Measurements from ENCODE around the gene KCNJ6.

KCNJ6 gene

GRCh38 chr21:37566790-37567615 lies 349.3 kb downstream of the KCNJ6 start:
- TF ChIP-seq CTCF (IDR thresholded peaks at IDR 0.05) = no peak

- TF ChIP-seq CTCF (IDR thresholded peaks at IDR 0.05) = no peak
Measured at GRCh38 chr21:37565530-37566223, 350.6 kb downstream of the KCNJ6 start.

GRCh38 chr21:37564924-37565529 lies 351.2 kb downstream of the KCNJ6 start:
- TF ChIP-seq CTCF (IDR thresholded peaks at IDR 0.05) = no peak

GRCh38 chr21:37564341-37564923 lies 351.8 kb downstream of the KCNJ6 start:
- TF ChIP-seq CTCF (IDR thresholded peaks at IDR 0.05) = no peak

GRCh38 chr21:37563641-37564340 lies 352.5 kb downstream of the KCNJ6 start:
- TF ChIP-seq CTCF (IDR thresholded peaks at IDR 0.05) = peak; percentile 35; the same call in 1 of the 2 replicates

- TF ChIP-seq CTCF (IDR thresholded peaks at IDR 0.05) = no peak
Measured at GRCh38 chr21:37562920-37563640, 353.2 kb downstream of the KCNJ6 start.

All from LNCAP (cell line).